Measurements from ENCODE around the gene FCMR. TPM values are rescaled to one million over a fixed set of nuclear protein-coding genes. Genes with fewer than 3 reads are reported as not detected.

The FCMR gene
- total and polyA plus RNA-seq, 2 experiments from 2014 or later, result 0.84 TPM; not detected in 1

- no peak for ATAC-seq
- H3K27me3 Mint-ChIP-seq (ENCODE audit: insufficient read depth, low read depth, poor library complexity), result peaks cover 23% of the 10 kb centered on the region
- TF ChIP-seq EZH2 (IDR thresholded peaks at IDR 0.05; ENCODE audit: low read depth, unreplicated experiment), result no peak
- H3K4me3 Mint-ChIP-seq, result no peak overlapping the region
- Histone ChIP-seq H3F3A (replicated peaks; ENCODE audit: low read depth) (no peaks in the 10 kb centered on the region), H3K36me3 (ENCODE audit: insufficient read depth) (no peaks in the 10 kb centered on the region), H2AFZ (no peak overlapping the region), H3K4me1 (ENCODE audit: insufficient read depth) (peaks cover 4% of the 10 kb centered on the region; the same call in 1 of the 2 replicates), H3K9me2 (ENCODE audit: insufficient read depth) (0 out of 2 replicates have a peak, but pooled peaks cover 4% of the 10 kb centered on the region), H3K79me2 (replicated peaks; ENCODE audit: insufficient read depth) (no peaks in the 10 kb centered on the region), H3K4me3 (no peak overlapping the region), H3K27ac (ENCODE audit: low read depth) (no peak overlapping the region), H3K27me3 (ENCODE audit: insufficient read depth) (peaks cover 19% of the 10 kb centered on the region), H3K4me2 (no peak overlapping the region), H4K20me1 (replicated peaks; ENCODE audit: insufficient read depth) (no peaks in the 10 kb centered on the region)
- H3K4me1 Mint-ChIP-seq, result peaks cover 19% of the 10 kb centered on the region
- no peak overlapping the region for H3K27ac Mint-ChIP-seq
- H3K9me3 Mint-ChIP-seq, result no peaks in the 10 kb centered on the region
- no peaks in the 10 kb centered on the region for H3K36me3 Mint-ChIP-seq (ENCODE audit: low read depth)
- DNase-seq (ENCODE audit: low spot score), result no peak
Measured at GRCh38 chr1:206904423-206905142, 17.2 kb downstream of the FCMR start.

- Histone ChIP-seq H4K20me1 (replicated peaks; ENCODE audit: insufficient read depth) (no peaks in the 10 kb centered on the region), H3K79me2 (replicated peaks; ENCODE audit: insufficient read depth) (no peaks in the 10 kb centered on the region), H3K36me3 (ENCODE audit: insufficient read depth) (no peaks in the 10 kb centered on the region), H3K27me3 (ENCODE audit: insufficient read depth) (peaks cover 15% of the 10 kb centered on the region), H3K9me2 (ENCODE audit: insufficient read depth) (0 out of 2 replicates have a peak, but pooled peaks cover 4% of the 10 kb centered on the region), H3K4me2 (no peak overlapping the region), H3K4me1 (ENCODE audit: insufficient read depth) (peaks cover under 1% of the 10 kb centered on the region; the same call in 1 of the 2 replicates), H3K4me3 (no peak overlapping the region), H3K27ac (ENCODE audit: low read depth) (no peak overlapping the region), H3F3A (replicated peaks; ENCODE audit: low read depth) (no peaks in the 10 kb centered on the region), H2AFZ (no peak overlapping the region)
- no peak overlapping the region for H3K4me3 Mint-ChIP-seq
- H3K36me3 Mint-ChIP-seq (ENCODE audit: low read depth), result no peaks in the 10 kb centered on the region
- no peak for ATAC-seq
- H3K4me1 Mint-ChIP-seq, result peaks cover 17% of the 10 kb centered on the region
- no peak for DNase-seq (ENCODE audit: low spot score)
- no peak overlapping the region for H3K27ac Mint-ChIP-seq
- no peaks in the 10 kb centered on the region for H3K9me3 Mint-ChIP-seq
- H3K27me3 Mint-ChIP-seq (ENCODE audit: insufficient read depth, low read depth, poor library complexity), result peaks cover 18% of the 10 kb centered on the region
- TF ChIP-seq EZH2phosphoT487 (IDR thresholded peaks at IDR 0.05; ENCODE audit: unreplicated experiment) (no peak), POLR2AphosphoS5 (IDR thresholded peaks at IDR 0.05; ENCODE audit: low read depth) (no peak), ZNF462 (CRISPR knock-in tag; IDR thresholded peaks at IDR 0.05) (no peak), STAT1 (IDR thresholded peaks at IDR 0.05; ENCODE audit: unreplicated experiment) (no peak), CTCF (conservative IDR thresholded peaks at IDR 0.05; ENCODE audit: low read depth in 2 of 2) (no peak), ETS1 (IDR thresholded peaks at IDR 0.05) (no peak), EZH2 (IDR thresholded peaks at IDR 0.05; ENCODE audit: low read depth, unreplicated experiment) (no peak), NANOG (IDR thresholded peaks at IDR 0.05; ENCODE audit: borderline replicate concordance) (no peak), ZNF331 (CRISPR knock-in tag; IDR thresholded peaks at IDR 0.05; ENCODE audit: low read depth) (no peak), JUNB (IDR thresholded peaks at IDR 0.05; ENCODE audit: unreplicated experiment) (no peak), CREB1 (CRISPR knock-in tag; IDR thresholded peaks at IDR 0.05; ENCODE audit: low read depth) (no peak)
Measured at GRCh38 chr1:206903687-206904086, 18.1 kb downstream of the FCMR start.
